HCT116 (cell line): ENCODE data around the gene EIF5A2. TPM values are rescaled to one million over a fixed set of nuclear protein-coding genes. Genes with fewer than 3 reads are reported as not detected.

Experiments used
- ATAC-seq: fragments of 200-7000 bp; cut with Tn5 transposase; 2 replicates; pipeline ENCODE4 v1.9.1; 2020; ENCODE audit warnings: mild to moderate bottlenecking, moderate library complexity
- Bru-seq: library from RNA; stranded (reverse); fragments of 400-500 nt; gene quantifications from one replicate; lab custom pipeline; 2021; lab: Mats Ljungman, UMichigan
- BruChase-seq, 2 experiments: library from RNA; stranded (reverse); fragments of 400-500 nt; gene quantifications; one replicate each; lab custom pipeline; 2021; lab: Mats Ljungman, UMichigan
- BruUV-seq: library from RNA; stranded (reverse); fragments of 400-500 nt; replicated peaks from 2 replicates; lab custom pipeline; 2021; lab: Mats Ljungman, UMichigan
- CTCF ChIA-PET: fragments of 300-600 bp; sonication (Branson Sonifier 250); formaldehyde crosslinking; loops from one replicate; lab custom pipeline; 2021; ENCODE audit warnings: antibody characterized with exemption; lab: Charles Lee
- POLR2A ChIA-PET: fragments of 300-600, 350-600 bp; sonication (Branson Sonifier 250); formaldehyde crosslinking; loops from one replicate; lab custom pipeline; 2021; ENCODE audit warnings: antibody characterized with exemption; lab: Charles Lee
- RAD21 ChIA-PET, 2 experiments: fragments of 300-600 bp; sonication (Branson Sonifier 250); formaldehyde crosslinking; loops; one replicate each; lab custom pipeline; 2023; ENCODE audit warnings: low total read pairs in 2 of 2; ENCODE audit not compliant: uncharacterized antibody in 2 of 2, unreplicated experiment in 2 of 2, low non-redundant PET in 1 of 2; lab: Charles Lee
- DNase-seq: peaks from one replicate; pipeline ENCODE4 v3.0.0-alpha.2; 2010; ENCODE audit warnings: low read depth, low spot score
- H2AFZ ChIP-seq: fragments of 200-600 bp; shearing (Covaris generic), sonication (generic); 2 replicates; pipeline ENCODE4 v1.6.1; 2017; ENCODE audit warnings: low read depth, mixed run types, mixed read lengths, antibody characterized with exemption, low read length; ENCODE audit not compliant: poor library complexity, severe bottlenecking
- H3K27ac ChIP-seq: 2 replicates; pipeline ENCODE4 v1.5.1; 2012; ENCODE audit warnings: low read depth, low read length
- H3K27me3 ChIP-seq: fragments of 200-600 bp; sonication (generic); 2 replicates; pipeline ENCODE4 v1.6.1; 2016; ENCODE audit warnings: mixed run types, low read length, mixed read lengths; ENCODE audit not compliant: insufficient read depth
- H3K36me3 ChIP-seq, 2 experiments: fragments of 200-500 bp in 1 of 2; fragments of 200-600 bp in 1 of 2; sonication (Bioruptor generic) in 1 of 2; sonication (generic) in 1 of 2; 2 replicates each; pipeline versions ENCODE4 v1.5.1 to v1.6.1; 2014 to 2016; ENCODE audit warnings: low read length in 2 of 2, inconsistent platforms in 1 of 2, mixed read lengths in 1 of 2, mixed run types in 1 of 2; ENCODE audit not compliant: insufficient read depth in 2 of 2, control insufficient read depth in 1 of 2
- H3K4me1 ChIP-seq, 2 experiments: fragments of 200-600 bp in 1 of 2; sonication (generic) in 1 of 2; 2 replicates each; pipeline versions ENCODE4 v1.5.1 to v1.6.1; 2012 to 2017; ENCODE audit warnings: low read length in 2 of 2, inconsistent platforms in 1 of 2, mild to moderate bottlenecking in 1 of 2, mixed read lengths in 1 of 2, mixed run types in 1 of 2, moderate library complexity in 1 of 2; ENCODE audit not compliant: insufficient read depth in 2 of 2, control insufficient read depth in 1 of 2
- H3K4me2 ChIP-seq: fragments of 200-600 bp; sonication (generic); 2 replicates; pipeline ENCODE4 v1.6.1; 2017; ENCODE audit warnings: mixed run types, low read length, mixed read lengths
- H3K4me3 ChIP-seq, 2 experiments: fragments of 200-600 bp in 1 of 2; sonication (generic) in 1 of 2; replicated peaks in 1 of 2; 2 replicates each; pipeline ENCODE4 v1.5.1; 2011 to 2016; ENCODE audit warnings: low read length in 2 of 2, control low read depth in 1 of 2, low read depth in 1 of 2, mild to moderate bottlenecking in 1 of 2, mixed read lengths in 1 of 2, mixed run types in 1 of 2
- H3K79me2 ChIP-seq: fragments of 200-600 bp; sonication (generic); 2 replicates; pipeline ENCODE4 v1.6.1; 2017; ENCODE audit warnings: mild to moderate bottlenecking, mixed run types, low read length, moderate library complexity, mixed read lengths; ENCODE audit not compliant: insufficient read depth
- H3K9ac ChIP-seq: fragments of 200-600 bp; sonication (generic); 2 replicates; pipeline ENCODE4 v1.6.1; 2016; ENCODE audit warnings: low read length, mixed read lengths
- H3K9me2 ChIP-seq: fragments of 200-600 bp; sonication (generic), shearing (Covaris generic); 2 replicates; pipeline ENCODE4 v1.6.1; 2017; ENCODE audit warnings: mixed run types, mild to moderate bottlenecking, moderate library complexity; ENCODE audit not compliant: insufficient read depth
- H3K9me3 ChIP-seq, 2 experiments: fragments of 200-500 bp in 1 of 2; fragments of 200-600 bp in 1 of 2; sonication (Bioruptor generic) in 1 of 2; sonication (generic) in 1 of 2; 2 replicates each; pipeline ENCODE4 v1.6.1; 2014 to 2017; ENCODE audit warnings: low read length in 2 of 2, mixed read lengths in 2 of 2, inconsistent platforms in 1 of 2, low read depth in 1 of 2, mild to moderate bottlenecking in 1 of 2, mixed run types in 1 of 2, moderate library complexity in 1 of 2; ENCODE audit not compliant: control insufficient read depth in 1 of 2, insufficient read depth in 1 of 2
- H4K20me1 ChIP-seq: fragments of 200-600 bp; sonication (generic), shearing (Covaris generic); 2 replicates; pipeline ENCODE4 v1.6.1; 2017; ENCODE audit warnings: mixed run types, mild to moderate bottlenecking, moderate library complexity; ENCODE audit not compliant: insufficient read depth
- CBX3 ChIP-seq: IDR thresholded peaks from 2 replicates; pipeline ENCODE4 v1.6.1; 2012; ENCODE audit warnings: low read depth
- EGR1 ChIP-seq: IDR thresholded peaks from 2 replicates; pipeline ENCODE4 v1.6.1; 2012; ENCODE audit warnings: low read depth
- ELF1 ChIP-seq: IDR thresholded peaks from 2 replicates; pipeline ENCODE4 v1.6.1; 2012; ENCODE audit warnings: low read depth, borderline replicate concordance
- EZH2 ChIP-seq: fragments of 200-600 bp; sonication (generic); IDR thresholded peaks from 2 replicates; pipeline ENCODE4 v1.6.1; 2017; ENCODE audit warnings: antibody characterized with exemption, mixed run types
- JUND ChIP-seq: IDR thresholded peaks from 2 replicates; pipeline ENCODE4 v1.6.1; 2012
- POLR2AphosphoS5 ChIP-seq: IDR thresholded peaks from 2 replicates; pipeline ENCODE4 v1.6.1; 2011; ENCODE audit warnings: mild to moderate bottlenecking, low read depth, low read length, moderate library complexity
- SP1 ChIP-seq: IDR thresholded peaks from 2 replicates; pipeline ENCODE4 v1.6.1; 2012; ENCODE audit warnings: low read depth
- SRF ChIP-seq: IDR thresholded peaks from 2 replicates; pipeline ENCODE4 v1.6.1; 2012; ENCODE audit warnings: low read depth
- TCF7L2 ChIP-seq: IDR thresholded peaks from 2 replicates; pipeline ENCODE4 v1.7.0; 2011; ENCODE audit warnings: borderline replicate concordance, inconsistent platforms; ENCODE audit not compliant: insufficient read depth, insufficient read length; ENCODE audit errors: extremely low read depth
- ZFX ChIP-seq: fragments of 450-650 bp; IDR thresholded peaks from 2 replicates; pipeline ENCODE4 v1.6.1; 2017
- intact Hi-C: fragments of 100-400 bp; cut with micrococcal nuclease; formaldehyde crosslinking; loops from 2 replicates; pipeline ENCODE4 v1.10.0; 2022
- long read RNA-seq: library from polyadenylated mRNA; unstranded; transcript quantifications from one replicate; pipeline ENCODE4 v2.0.0, GENCODE V29; 2021; ENCODE audit not compliant: unreplicated experiment
- polyA plus RNA-seq: library from polyadenylated mRNA; unstranded; fragments of >200 nt; gene quantifications from 2 replicates; pipeline ENCODE4 v1.2.1, GENCODE V29; 2012; ENCODE audit warnings: missing spikeins
- total RNA-seq: library from RNA; stranded (reverse); gene quantifications from one replicate; pipeline ENCODE4 v1.2.1, GENCODE V29; 2021; ENCODE audit not compliant: unreplicated experiment
- TF ChIP-seq, protein P1 (sequence below): IDR thresholded peaks from 2 replicates; pipeline ENCODE4 v1.6.1; 2012
- TF ChIP-seq, protein P2 (sequence below), 3 experiments: fragments of 200-600 bp in 1 of 3; sonication (generic) in 1 of 3; IDR thresholded peaks in 2 of 3; conservative IDR thresholded peaks in 1 of 3; 2 replicates each; pipeline ENCODE4 v1.5.1; 2012 to 2017; ENCODE audit warnings: low read depth in 2 of 3, low read length in 2 of 3, antibody characterized with exemption in 1 of 3, borderline replicate concordance in 1 of 3, control low read depth in 1 of 3, mild to moderate bottlenecking in 1 of 3, mixed read lengths in 1 of 3, mixed run types in 1 of 3, moderate library complexity in 1 of 3; ENCODE audit not compliant: insufficient read depth in 1 of 3

The EIF5A2 gene
- total RNA-seq, result 19.4 TPM
- polyA plus RNA-seq, result 9.3 and 10.5 TPM in 2 replicates
- percentile 61 among the genes with signal in this experiment for Bru-seq, nascent RNA
- percentile 84 among the genes with signal in this experiment for BruChase-seq, experiment 1, labeled RNA remaining after a 6-hour chase
- percentile 75 among the genes with signal in this experiment for BruChase-seq, experiment 2, labeled RNA remaining after a 2-hour chase
- long read RNA-seq, full-length matches to known transcripts, result 36 of 38 reads
- long read RNA-seq, partial matches to known transcripts, result 1 of 38 reads
- long read RNA-seq, other reads (novel, unspliced or antisense), result 1 of 38 reads

DNA sequence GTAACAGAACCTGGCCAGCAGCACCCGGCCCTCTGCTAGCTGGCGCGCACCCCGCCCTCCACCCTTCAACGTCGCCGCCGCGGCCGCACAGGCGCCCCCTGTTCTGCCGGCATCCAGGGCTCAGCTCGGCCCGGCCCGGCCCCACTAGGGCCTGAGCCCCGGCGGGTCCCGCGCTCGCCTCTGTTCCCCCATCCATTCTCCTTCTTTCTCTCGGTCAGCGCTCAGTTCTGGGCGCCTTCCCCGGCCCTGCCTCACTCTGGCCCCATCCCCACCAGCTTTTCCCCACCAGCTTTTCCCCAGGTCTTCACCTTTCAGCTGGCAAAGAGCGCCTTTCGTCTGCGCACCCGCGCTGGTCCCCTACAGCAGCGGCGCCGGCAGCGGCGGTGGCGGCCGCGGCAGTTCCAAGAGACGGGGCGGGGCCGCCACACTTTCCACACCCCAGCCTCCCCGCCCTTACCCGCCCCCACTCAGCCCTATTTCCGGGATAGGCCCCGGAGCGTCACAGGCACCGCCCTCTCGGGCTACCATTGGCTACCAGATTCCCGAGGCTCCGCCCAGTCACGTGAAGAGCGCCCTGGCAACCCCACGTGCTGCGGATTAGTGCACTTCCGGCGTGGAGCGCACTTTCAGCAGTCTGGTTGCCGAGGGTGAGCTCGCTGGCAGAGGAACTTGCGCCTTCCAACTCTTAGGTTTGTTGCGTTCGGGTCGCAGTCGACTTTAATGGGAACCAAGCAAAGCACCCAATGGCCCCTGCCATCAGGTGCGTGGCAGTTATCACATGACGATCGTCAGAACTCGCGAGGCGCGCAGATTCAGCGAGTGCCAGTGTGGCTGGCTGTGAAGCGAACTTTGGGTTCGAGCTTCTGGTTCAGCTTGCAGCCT, at the start of gene EIF5A2:
Gene EIF5A2 (minus strand): TSS at position 403 of the 882 bp plus-strand sequence. CDS start 831 bp downstream, outside the sequence.
- Histone ChIP-seq H3K27ac (peak within 1 kb of the TSS; percentile 51; the same call in 1 of the 2 replicates), H3K9me2 (no peaks in the 10 kb centered on the region), H3K79me2 (no peaks in the 10 kb centered on the region), H4K20me1 (no peaks in the 10 kb centered on the region), H3K4me2 (peak within 1 kb of the TSS; percentile 89), H3K36me3 (no peaks in the 10 kb centered on the region), H3K9ac (peak within 1 kb of the TSS; percentile 76), H3K4me1 (peaks cover 4 to 18% of the 10 kb centered on the region in 2 experiments; a peak in 3 of 4 replicates), H3K27me3 (no peaks in the 10 kb centered on the region), H3K4me3 (peak within 1 kb of the TSS; percentile 64 to 80), H3K9me3 (no peaks in the 10 kb centered on the region; a peak in 1 of 4 replicates), H2AFZ (no peak within 1 kb of the TSS)
- TF ChIP-seq POLR2AphosphoS5 (peak; percentile 34; the same call in 1 of the 2 replicates), SP1 (peak; percentile 87), TCF7L2 (peak; percentile 71), EZH2 (no peak), EGR1 (peak; percentile 72; the same call in 1 of the 2 replicates), SRF (no peak), CBX3 (peak; percentile 98), ZFX (peak; percentile 72), ELF1 (peak; percentile 88), JUND (no peak)
- TF ChIP-seq, protein P1, sequence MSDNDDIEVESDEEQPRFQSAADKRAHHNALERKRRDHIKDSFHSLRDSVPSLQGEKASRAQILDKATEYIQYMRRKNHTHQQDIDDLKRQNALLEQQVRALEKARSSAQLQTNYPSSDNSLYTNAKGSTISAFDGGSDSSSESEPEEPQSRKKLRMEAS, result peak; percentile 98
- TF ChIP-seq, protein P2, sequence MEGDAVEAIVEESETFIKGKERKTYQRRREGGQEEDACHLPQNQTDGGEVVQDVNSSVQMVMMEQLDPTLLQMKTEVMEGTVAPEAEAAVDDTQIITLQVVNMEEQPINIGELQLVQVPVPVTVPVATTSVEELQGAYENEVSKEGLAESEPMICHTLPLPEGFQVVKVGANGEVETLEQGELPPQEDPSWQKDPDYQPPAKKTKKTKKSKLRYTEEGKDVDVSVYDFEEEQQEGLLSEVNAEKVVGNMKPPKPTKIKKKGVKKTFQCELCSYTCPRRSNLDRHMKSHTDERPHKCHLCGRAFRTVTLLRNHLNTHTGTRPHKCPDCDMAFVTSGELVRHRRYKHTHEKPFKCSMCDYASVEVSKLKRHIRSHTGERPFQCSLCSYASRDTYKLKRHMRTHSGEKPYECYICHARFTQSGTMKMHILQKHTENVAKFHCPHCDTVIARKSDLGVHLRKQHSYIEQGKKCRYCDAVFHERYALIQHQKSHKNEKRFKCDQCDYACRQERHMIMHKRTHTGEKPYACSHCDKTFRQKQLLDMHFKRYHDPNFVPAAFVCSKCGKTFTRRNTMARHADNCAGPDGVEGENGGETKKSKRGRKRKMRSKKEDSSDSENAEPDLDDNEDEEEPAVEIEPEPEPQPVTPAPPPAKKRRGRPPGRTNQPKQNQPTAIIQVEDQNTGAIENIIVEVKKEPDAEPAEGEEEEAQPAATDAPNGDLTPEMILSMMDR (IDR thresholded peaks at IDR 0.05 in 2 of 3, conservative IDR thresholded peaks at IDR 0.05 in 1 of 3; ENCODE audit: borderline replicate concordance in 1 of 3, insufficient read depth in 1 of 3, low read depth in 2 of 3, low read length in 2 of 3), result no peak
- DNase-seq, result peak; percentile 91
- POLR2A ChIA-PET, result interaction anchor here (0.6 to 1.1 kb wide), 2 partner anchors 11 to 39 kb away, joined by 3 to 4 read pairs; partner anchors contain the start of gene RPL22L1
- BruUV-seq, result no TSS peak
- RAD21 ChIA-PET, result no interaction called here
- intact Hi-C loops, result no loop called here
- CTCF ChIA-PET, result interaction anchor here (1.1 kb wide), 1 partner anchor 60 kb away, joined by 4 read pairs; no protein-coding TSS in a partner anchor
- peak; percentile 97 for ATAC-seq
